Activated T-cell treated with anti-CD3 and anti-CD28 coated beads, Interleukin-2, amount 50 U/mL, for 48 hours (primary cell): Measurements from ENCODE around the gene C5orf15.
"Not testable (repeated sequence)": the region's sequence is repeated elsewhere in the genome, so short reads cannot be mapped to it uniquely, and the experiment has no call there.

Experiments used
- DNase-seq, 2 experiments: peaks; one replicate each; pipeline ENCODE4 v3.0.0-alpha.2; 2020

C5orf15 gene

GRCh38 chr5:133962131-133962530, 6.3 kb downstream of the C5orf15 start:
- DNase-seq, result no peak

- no peak for DNase-seq
Measured at GRCh38 chr5:133959643-133960042, 8.8 kb downstream of the C5orf15 start.

GRCh38 chr5:133957591-133957990, 10.8 kb downstream of the C5orf15 start:
- no peak for DNase-seq

GRCh38 chr5:133957080-133957479, 11.3 kb downstream of the C5orf15 start:
- no peak for DNase-seq

- DNase-seq, result not testable (repeated sequence)
Measured at GRCh38 chr5:133956196-133956595, 12.2 kb downstream of the C5orf15 start.

- no peak for DNase-seq
Measured at GRCh38 chr5:133953568-133954145, 14.8 kb downstream of the C5orf15 start.

- no peak for DNase-seq
Measured at GRCh38 chr5:133952729-133953567, 15.5 kb downstream of the C5orf15 start.

GRCh38 chr5:133950821-133951612, 17.4 kb downstream of the C5orf15 start:
- no peak for DNase-seq

GRCh38 chr5:133948721-133949120, 19.7 kb downstream of the C5orf15 start:
- DNase-seq, result no peak

GRCh38 chr5:133947431-133947841, 21.0 kb downstream of the C5orf15 start:
- no peak for DNase-seq

GRCh38 chr5:133945568-133945967, 22.9 kb downstream of the C5orf15 start:
- no peak for DNase-seq

GRCh38 chr5:133944263-133945185, 23.9 kb downstream of the C5orf15 start:
- peak; percentile 69 to 75 for DNase-seq

GRCh38 chr5:133943475-133943817, 25.0 kb downstream of the C5orf15 start:
- DNase-seq, result no peak

- DNase-seq, result peak in 1 of 2 experiments; percentile 9
Measured at GRCh38 chr5:133942614-133943474, 25.6 kb downstream of the C5orf15 start.

- peak in 1 of 2 experiments; percentile 6 for DNase-seq
Measured at GRCh38 chr5:133941456-133942196, 26.8 kb downstream of the C5orf15 start.

- DNase-seq, result peak in 1 of 2 experiments; percentile 5
Measured at GRCh38 chr5:133939668-133940067, 28.8 kb downstream of the C5orf15 start.

GRCh38 chr5:133938929-133939328, 29.5 kb downstream of the C5orf15 start:
- no peak for DNase-seq

- DNase-seq, result no peak
Measured at GRCh38 chr5:133938039-133938821, 30.2 kb downstream of the C5orf15 start.

- DNase-seq, result not testable (repeated sequence)
Measured at GRCh38 chr5:133937628-133938027, 30.8 kb downstream of the C5orf15 start.

GRCh38 chr5:133936651-133937015, 31.8 kb downstream of the C5orf15 start:
- DNase-seq, result no peak
